ELF-1 (cell line): ENCODE measurements around the gene OTULINL.

Source experiments
- DNase-seq: peaks from one replicate; pipeline ENCODE4 v3.0.0-alpha.2; 2016; ENCODE audit warnings: low read depth, low spot score

Gene OTULINL

GRCh38 chr5:14577079-14577725, 4.4 kb upstream of the OTULINL start:
- DNase-seq, result no peak

GRCh38 chr5:14577971-14578370, 3.6 kb upstream of the OTULINL start:
- no peak for DNase-seq

- DNase-seq, result no peak
These were observed 2.3 kb upstream of the OTULINL start for GRCh38 chr5:14579246-14579645.

- no peak for DNase-seq
These were observed 1.7 kb upstream of the OTULINL start for GRCh38 chr5:14579731-14580397.

- DNase-seq, result no peak
These were observed 1.1 kb upstream of the OTULINL start for GRCh38 chr5:14580398-14581034.

- DNase-seq, result peak; percentile 65
These were observed 552 bp downstream of the OTULINL start for GRCh38 chr5:14581891-14582796.

GRCh38 chr5:14582797-14583137, 1.2 kb downstream of the OTULINL start:
- no peak for DNase-seq

- DNase-seq, result no peak
These were observed 3.3 kb downstream of the OTULINL start for GRCh38 chr5:14584848-14585247.

- no peak for DNase-seq
These were observed 5.6 kb downstream of the OTULINL start for GRCh38 chr5:14587150-14587549.

GRCh38 chr5:14588145-14588544, 6.6 kb downstream of the OTULINL start:
- no peak for DNase-seq

GRCh38 chr5:14588758-14589543, 7.4 kb downstream of the OTULINL start:
- no peak for DNase-seq

GRCh38 chr5:14590949-14591348, 9.4 kb downstream of the OTULINL start:
- no peak for DNase-seq

GRCh38 chr5:14591548-14591947, 10.0 kb downstream of the OTULINL start:
- DNase-seq, result no peak

GRCh38 chr5:14593326-14594021, 11.9 kb downstream of the OTULINL start:
- no peak for DNase-seq

GRCh38 chr5:14594378-14595074, 12.9 kb downstream of the OTULINL start:
- no peak for DNase-seq

GRCh38 chr5:14595189-14595588, 13.6 kb downstream of the OTULINL start:
- no peak for DNase-seq

GRCh38 chr5:14595891-14596290, 14.3 kb downstream of the OTULINL start:
- DNase-seq, result no peak

- DNase-seq, result no peak
These were observed 15.5 kb downstream of the OTULINL start for GRCh38 chr5:14597080-14597479.

- no peak for DNase-seq
These were observed 16.6 kb downstream of the OTULINL start for GRCh38 chr5:14598225-14598624.
